Skeletal muscle tissue (tissue), 4 donors: ENCODE data around the gene RNASEH1. TPM values are rescaled to one million over a fixed set of nuclear protein-coding genes. Genes with fewer than 3 reads are reported as not detected.
"Not testable (repeated sequence)": the region's sequence is repeated elsewhere in the genome, so short reads cannot be mapped to it uniquely, and the experiment has no call there.

Experiments used
- H3K27ac ChIP-seq: one replicate; pipeline ENCODE4 v1.7.0; 2013; ENCODE audit warnings: mild to moderate bottlenecking, low read depth, low read length, inconsistent platforms
- H3K27me3 ChIP-seq, 3 donors: one replicate each; pipeline ENCODE4 v1.7.0; 2013; ENCODE audit warnings: low read length in 3 of 3; ENCODE audit not compliant: control insufficient read depth in 3 of 3, insufficient read depth in 3 of 3
- H3K36me3 ChIP-seq, 3 donors: one replicate each; pipeline ENCODE4 v1.7.0; 2013; ENCODE audit warnings: low read length in 3 of 3; ENCODE audit not compliant: control insufficient read depth in 3 of 3, insufficient read depth in 3 of 3
- H3K4me1 ChIP-seq, 3 donors: one replicate each; pipeline ENCODE4 v1.7.0; 2013; ENCODE audit warnings: low read length in 3 of 3, mild to moderate bottlenecking in 3 of 3; ENCODE audit not compliant: control insufficient read depth in 3 of 3, insufficient read depth in 3 of 3
- H3K4me3 ChIP-seq, 3 donors: one replicate each; pipeline ENCODE4 v1.7.0; 2013; ENCODE audit warnings: low read length in 3 of 3
- H3K9ac ChIP-seq, 3 donors: one replicate each; pipeline ENCODE4 v1.7.0; 2013; ENCODE audit warnings: low read length in 3 of 3, mild to moderate bottlenecking in 3 of 3, moderate library complexity in 2 of 3, low read depth in 1 of 3
- H3K9me3 ChIP-seq, 3 donors: one replicate each; pipeline ENCODE4 v1.7.0; 2013; ENCODE audit warnings: low read length in 3 of 3; ENCODE audit not compliant: control insufficient read depth in 3 of 3
- total RNA-seq: library from RNA; depleted of rRNA; stranded (reverse); fragments of >200 nt; gene quantifications from one replicate; pipeline ENCODE4 v1.2.3, GENCODE V29; 2014
- donor health status: Osteomylitis.

Gene RNASEH1
- total RNA-seq, 1 donor from 2014 or later: 14.6 TPM

DNA sequence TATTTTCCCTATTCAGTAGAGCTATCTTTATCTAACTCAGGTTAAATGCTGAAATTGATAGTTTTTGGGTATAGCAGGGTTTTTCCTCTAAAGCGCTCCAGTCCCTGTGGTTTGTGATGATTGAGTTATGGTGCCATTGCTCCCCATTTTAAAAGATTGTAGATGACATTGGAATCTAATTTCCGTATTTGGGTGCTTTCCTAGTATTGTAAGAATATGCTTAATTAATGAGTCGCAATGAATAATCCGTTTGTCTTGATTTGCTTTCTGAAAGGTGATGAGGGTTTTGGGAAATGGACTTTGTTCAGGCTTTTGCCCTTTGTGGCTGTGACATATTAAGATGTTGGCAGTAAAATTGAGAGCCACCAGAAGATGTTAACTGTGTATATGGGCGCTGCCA lies 20.9 kb upstream of the RNASEH1 start:
- peaks cover 28 to 52% (median 51%) of the 10 kb centered on the region in 3 donors for H3K36me3 ChIP-seq

DNA sequence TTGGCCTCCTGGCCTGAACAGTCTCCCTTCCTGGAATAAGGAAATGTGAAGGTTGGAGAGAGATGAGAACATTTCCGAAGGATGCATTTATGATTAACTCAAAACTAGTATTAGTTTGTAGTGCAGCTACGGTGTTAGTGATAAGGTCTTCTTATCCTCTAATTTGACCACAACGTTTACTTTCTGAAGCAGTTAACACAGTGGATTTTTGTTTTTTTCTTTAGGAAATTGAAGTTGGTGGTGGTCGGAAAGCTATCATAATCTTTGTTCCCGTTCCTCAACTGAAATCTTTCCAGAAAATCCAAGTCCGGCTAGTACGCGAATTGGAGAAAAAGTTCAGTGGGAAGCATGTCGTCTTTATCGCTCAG lies 18.1 kb upstream of the RNASEH1 start:
- Histone ChIP-seq H3K36me3 (peaks cover 18 to 43% (median 41%) of the 10 kb centered on the region in 3 donors), H3K9ac (peak overlapping the region; percentile 88 to 90 (median 89)), H3K4me1 (peaks cover 10 to 30% (median 15%) of the 10 kb centered on the region in 3 donors), H3K4me3 (peak overlapping the region; percentile 80 to 87 (median 82)), H3K27ac (peak overlapping the region; percentile 89)
- not testable (repeated sequence) for H3K27me3 ChIP-seq, H3K9me3 ChIP-seq

More for the DNA sequence above, 20.9 kb upstream of the RNASEH1 start:
- no peaks in the 10 kb centered on the region for H3K27me3 ChIP-seq
- no peak overlapping the region for H3K27ac ChIP-seq
- no peak overlapping the region for H3K4me3 ChIP-seq
- no peak overlapping the region for H3K9ac ChIP-seq
- H3K9me3 ChIP-seq: peaks cover 0 to 2% (median 0%) of the 10 kb centered on the region in 3 donors
- peaks cover 10 to 30% (median 15%) of the 10 kb centered on the region in 3 donors for H3K4me1 ChIP-seq

DNA sequence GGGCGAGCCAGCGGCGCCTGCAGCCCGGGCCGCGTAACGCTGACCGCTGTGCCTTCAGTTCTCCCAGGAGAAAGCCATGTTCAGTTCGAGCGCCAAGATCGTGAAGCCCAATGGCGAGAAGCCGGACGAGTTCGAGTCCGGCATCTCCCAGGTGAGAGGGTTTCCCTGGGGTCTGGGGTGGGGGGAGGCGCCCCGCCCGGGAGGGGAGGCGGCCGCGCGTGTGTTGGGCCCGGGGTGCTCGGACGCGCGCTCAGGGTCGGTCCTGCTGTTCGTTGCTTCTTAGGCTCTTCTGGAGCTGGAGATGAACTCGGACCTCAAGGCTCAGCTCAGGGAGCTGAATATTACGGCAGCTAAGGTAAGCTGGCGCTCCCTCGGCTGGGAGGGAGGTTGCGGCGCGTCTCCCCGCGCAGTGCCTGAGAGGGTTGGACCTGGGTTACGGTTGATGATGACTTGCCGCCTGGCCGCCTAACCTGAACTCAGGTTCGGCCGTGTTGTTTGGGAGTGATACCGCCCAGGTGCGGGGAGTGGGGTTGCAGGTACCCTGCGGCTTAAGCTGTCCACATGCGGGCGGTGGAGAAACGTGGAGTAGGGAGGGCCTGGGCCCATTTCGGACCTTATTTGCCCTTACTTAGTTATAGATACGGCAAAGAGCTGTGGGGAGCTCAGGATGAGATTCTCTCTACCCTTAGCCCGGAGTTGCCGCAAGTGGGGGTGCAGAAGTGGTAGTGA lies 17.6 kb upstream of the RNASEH1 start:
- Histone ChIP-seq H3K9ac (peak overlapping the region; percentile 88 to 90 (median 89)), H3K9me3 (peaks cover 0 to 2% (median 0%) of the 10 kb centered on the region in 3 donors), H3K4me1 (peaks cover 10 to 30% (median 15%) of the 10 kb centered on the region in 3 donors), H3K4me3 (peak overlapping the region; percentile 80 to 87 (median 82)), H3K27me3 (no peaks in the 10 kb centered on the region), H3K27ac (peak overlapping the region; percentile 89), H3K36me3 (peaks cover 17 to 38% (median 37%) of the 10 kb centered on the region in 3 donors)

DNA sequence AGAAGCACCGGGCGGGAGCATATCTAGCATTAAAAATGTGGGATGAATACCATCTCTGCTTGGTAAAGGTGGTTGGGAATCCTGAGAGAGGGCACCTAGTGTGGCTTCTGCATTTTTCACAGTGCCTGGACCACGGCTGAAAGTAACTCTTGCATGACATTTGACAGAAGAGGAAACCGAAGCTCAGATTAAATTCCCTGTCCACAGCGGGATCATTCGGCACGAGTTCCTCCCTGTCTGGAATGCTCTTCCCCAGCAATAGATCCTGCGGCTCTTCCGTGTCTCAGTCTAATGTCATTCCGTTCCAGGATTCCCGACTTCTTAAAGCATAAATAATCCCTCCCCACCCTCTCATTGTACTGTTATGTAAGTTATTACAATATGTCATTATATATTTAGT lies 16.0 kb upstream of the RNASEH1 start:
- H3K27me3 ChIP-seq: no peaks in the 10 kb centered on the region
- no peak overlapping the region for H3K27ac ChIP-seq
- H3K4me3 ChIP-seq: peak overlapping the region; percentile 36 to 87 (median 82)
- peaks cover 10 to 28% (median 15%) of the 10 kb centered on the region in 3 donors for H3K4me1 ChIP-seq
- no peak overlapping the region for H3K9ac ChIP-seq
- peaks cover 0 to 2% (median 0%) of the 10 kb centered on the region in 3 donors for H3K9me3 ChIP-seq
- peaks cover 12 to 25% (median 23%) of the 10 kb centered on the region in 3 donors for H3K36me3 ChIP-seq

DNA sequence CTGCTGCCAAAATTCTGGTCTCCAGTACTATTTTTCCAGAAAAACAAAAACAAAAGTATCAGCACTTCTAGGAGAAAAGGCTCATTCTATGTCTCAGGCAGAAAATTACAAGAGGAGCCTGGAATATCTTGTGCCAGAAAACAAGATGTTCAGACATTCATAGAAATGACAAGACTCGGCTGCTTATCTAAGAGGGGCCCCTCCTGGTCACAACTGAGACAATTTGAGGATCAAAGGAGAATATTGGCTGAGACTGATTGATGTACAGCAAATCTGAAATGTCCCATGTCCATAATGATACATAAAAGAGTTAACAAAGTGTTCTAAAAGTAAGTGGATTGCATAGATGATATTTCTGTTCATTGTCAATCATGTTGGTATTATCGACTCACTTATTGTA lies 14.5 kb upstream of the RNASEH1 start:
- Histone ChIP-seq H3K4me3 (no peak overlapping the region), H3K36me3 (peaks cover 8 to 10% (median 9%) of the 10 kb centered on the region in 3 donors), H3K9me3 (peaks cover 0 to 2% (median 0%) of the 10 kb centered on the region in 3 donors), H3K27ac (no peak overlapping the region), H3K9ac (no peak overlapping the region), H3K4me1 (peaks cover 10 to 16% (median 11%) of the 10 kb centered on the region in 3 donors), H3K27me3 (no peaks in the 10 kb centered on the region)

DNA sequence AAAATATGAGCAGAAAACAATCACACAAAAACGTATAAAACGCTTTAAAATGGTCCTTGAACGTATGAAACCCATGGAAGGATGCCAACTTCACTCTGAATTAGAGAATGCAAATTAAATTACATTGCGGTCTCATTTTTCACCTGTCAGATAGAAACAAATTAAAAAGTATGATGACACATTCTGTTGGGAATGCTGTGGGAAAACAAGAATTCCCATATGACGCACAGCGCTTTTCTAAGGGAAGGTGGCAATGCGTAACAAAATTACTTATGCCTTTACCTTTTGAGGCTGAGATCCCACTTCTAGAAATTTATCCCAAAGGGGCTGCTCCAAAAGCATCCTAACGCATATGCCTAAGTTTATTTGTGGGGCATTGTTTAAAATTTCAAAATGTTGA lies 13.2 kb upstream of the RNASEH1 start:
- Histone ChIP-seq H3K27me3 (no peaks in the 10 kb centered on the region), H3K36me3 (peaks cover 0 to 4% (median 2%) of the 10 kb centered on the region in 3 donors), H3K9me3 (peaks cover 0 to 2% (median 0%) of the 10 kb centered on the region in 3 donors), H3K4me3 (no peak overlapping the region), H3K27ac (no peak overlapping the region), H3K4me1 (peaks cover 6 to 12% (median 7%) of the 10 kb centered on the region in 3 donors), H3K9ac (no peak overlapping the region)

DNA sequence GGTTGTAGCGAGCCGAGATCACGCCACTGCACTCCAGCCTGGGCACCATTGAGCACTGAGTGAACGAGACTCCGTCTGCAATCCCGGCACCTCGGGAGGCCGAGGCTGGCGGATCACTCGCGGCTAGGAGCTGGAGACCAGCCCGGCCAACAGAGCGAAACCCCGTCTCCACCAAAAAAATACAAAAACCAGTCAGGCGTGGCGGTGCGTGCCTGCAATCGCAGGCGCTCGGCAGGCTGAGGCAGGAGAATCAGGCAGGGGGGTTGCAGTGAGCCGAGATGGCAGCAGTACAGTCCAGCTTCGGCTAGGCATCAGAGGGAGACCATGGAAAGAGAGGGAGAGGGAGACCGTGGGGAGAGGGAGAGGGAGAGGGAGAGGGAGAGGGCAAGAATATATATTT lies 11.5 kb upstream of the RNASEH1 start:
- H3K9me3 ChIP-seq, H3K4me3 ChIP-seq, H3K4me1 ChIP-seq, H3K27me3 ChIP-seq, H3K9ac ChIP-seq, H3K27ac ChIP-seq, H3K36me3 ChIP-seq: not testable (repeated sequence)

DNA sequence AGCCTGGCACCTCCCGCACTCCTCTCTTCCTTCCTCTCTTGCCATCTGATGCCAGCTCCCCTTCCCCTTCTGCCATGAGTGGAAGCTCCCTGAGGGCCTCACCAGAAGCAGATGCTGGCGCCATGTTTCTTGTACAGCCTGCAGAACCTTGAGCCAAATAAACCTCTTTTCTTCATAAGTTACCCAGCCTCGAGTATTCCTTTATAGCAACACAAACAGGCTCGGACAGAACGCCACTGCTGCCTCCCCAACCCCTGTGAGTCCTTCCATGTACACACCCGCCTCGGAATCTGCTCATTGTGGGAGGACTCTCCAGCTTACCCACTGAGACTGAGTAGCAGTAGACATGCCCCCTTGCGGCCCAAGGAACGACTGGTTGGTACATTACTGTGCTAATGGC lies 8.7 kb upstream of the RNASEH1 start:
- Histone ChIP-seq H3K9me3 (no peaks in the 10 kb centered on the region), H3K4me3 (no peak overlapping the region), H3K4me1 (no peaks in the 10 kb centered on the region), H3K9ac (no peak overlapping the region), H3K36me3 (peaks cover 0 to 2% (median 0%) of the 10 kb centered on the region in 3 donors), H3K27ac (no peak overlapping the region), H3K27me3 (no peaks in the 10 kb centered on the region)

DNA sequence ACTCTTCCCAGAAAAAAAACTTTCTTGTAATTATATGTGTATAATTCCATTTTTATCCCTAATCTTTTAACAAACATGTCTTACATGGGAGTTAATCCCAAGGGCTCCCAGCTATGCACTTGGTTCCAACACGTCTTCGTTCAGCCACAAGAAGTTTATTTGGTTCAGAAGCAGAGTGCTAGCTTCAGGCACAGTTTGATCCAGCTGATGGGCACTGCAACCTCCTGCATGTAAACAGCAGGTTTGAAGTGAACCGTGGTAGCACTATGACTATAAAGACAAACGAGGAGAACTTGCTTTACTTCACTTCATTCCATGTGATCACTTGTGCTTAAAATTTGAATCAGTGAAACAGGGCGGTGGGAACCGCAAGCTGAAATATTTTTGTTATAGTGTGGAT lies 7.0 kb upstream of the RNASEH1 start:
- Histone ChIP-seq H3K9ac (no peak overlapping the region), H3K27ac (no peak overlapping the region), H3K4me1 (no peaks in the 10 kb centered on the region), H3K36me3 (peaks cover 0 to 5% (median 0%) of the 10 kb centered on the region in 3 donors), H3K9me3 (no peaks in the 10 kb centered on the region), H3K27me3 (no peaks in the 10 kb centered on the region), H3K4me3 (no peak overlapping the region)

DNA sequence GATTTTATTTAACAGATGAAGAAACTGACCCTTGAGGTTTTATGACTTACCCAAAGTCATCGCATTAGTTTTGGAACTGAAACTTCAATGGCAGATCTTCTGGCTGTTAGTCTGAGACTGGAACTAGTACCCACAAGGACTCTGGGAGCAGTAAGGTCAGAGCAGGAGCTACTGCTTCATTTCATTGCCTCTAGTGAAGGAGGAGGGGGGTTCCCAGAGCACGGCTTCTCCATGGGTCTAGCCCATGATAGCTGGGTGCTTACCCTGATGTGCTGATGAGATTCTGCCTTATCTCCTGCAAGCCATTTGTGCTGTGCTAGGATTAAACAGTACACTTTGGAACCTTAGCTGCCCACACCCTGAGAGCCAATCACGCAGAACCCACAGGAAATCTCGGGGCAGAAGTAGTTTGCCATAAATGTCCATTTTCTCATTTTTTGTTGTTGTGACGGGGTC lies 5.4 kb upstream of the RNASEH1 start:
- Histone ChIP-seq H3K9ac (peak overlapping the region in 1 of 3 donors; percentile 21), H3K27ac (no peak overlapping the region), H3K4me3 (no peak overlapping the region), H3K36me3 (peaks cover 0 to 6% (median 0%) of the 10 kb centered on the region in 3 donors), H3K27me3 (no peaks in the 10 kb centered on the region), H3K9me3 (no peaks in the 10 kb centered on the region), H3K4me1 (peaks cover 3 to 8% (median 7%) of the 10 kb centered on the region in 3 donors)
